Stimulated activated CD4-positive, alpha-beta T cell treated with anti-CD3 and anti-CD28 coated beads, Interleukin-4, amount 100 ng/mL, for 1 hour (primary cell): ENCODE measurements around the gene RILP.

Source experiments
- DNase-seq: peaks from one replicate; pipeline ENCODE4 v3.0.0-alpha.2; 2020

RILP gene

DNA sequence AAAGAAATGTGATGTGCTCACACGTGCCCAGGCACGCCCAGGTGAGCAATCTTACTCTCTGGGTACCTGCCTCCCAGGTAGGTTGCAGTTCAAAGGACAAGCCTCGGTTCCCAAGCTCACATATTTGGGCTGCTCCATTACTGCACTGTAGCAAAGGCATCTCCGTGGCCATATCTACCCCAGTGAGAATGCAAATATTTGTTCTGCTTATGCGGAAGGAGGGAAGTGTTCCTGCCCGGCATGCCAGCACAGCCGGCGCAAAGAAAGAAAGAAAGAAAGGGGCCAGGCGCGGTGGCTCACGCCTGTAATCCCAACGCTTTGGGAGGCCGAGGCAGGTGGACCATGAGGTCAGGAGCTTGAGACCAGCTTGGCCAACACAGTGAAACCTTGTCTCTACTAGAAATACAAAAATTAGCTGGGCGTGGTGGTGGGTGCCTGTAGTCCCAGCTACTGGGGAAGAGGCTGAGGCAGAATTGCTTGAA lies 51.8 kb downstream of the RILP start:
- no peak for DNase-seq
